ENCODE measurements around the gene KIAA0513. TPM values are rescaled to one million over a fixed set of nuclear protein-coding genes. Genes with fewer than 3 reads are reported as not detected.

Gene KIAA0513
- total and polyA plus RNA-seq, 2 donors (not counting 3 experiments of a cell fraction or from before 2014, with no cell fraction given) = 1.8 to 4.3 TPM

- dilution Hi-C loops (cut with MboI; ENCODE audit: extremely low pct_ligation_motif_present, low sequenced_read_pairs) = no loop called here
- H3K9me3 ChIP-seq (replicated peaks; ENCODE audit: control insufficient read depth, insufficient read depth, low read length) = no peaks in the 10 kb centered on the region
- no peak for FAIRE-seq
- TF ChIP-seq POLR2AphosphoS5 (IDR thresholded peaks at IDR 0.05; ENCODE audit: insufficient read depth, low read depth, low read length) (no peak), CTCF (IDR thresholded peaks at IDR 0.05; ENCODE audit: extremely low read depth in 1 of 2, insufficient read depth in 1 of 2, low read depth in 1 of 2, low read length in 2 of 2) (no peak), GATA2 (IDR thresholded peaks at IDR 0.05; ENCODE audit: insufficient read depth, insufficient read length, low read depth, low read length) (no peak), POLR2A (IDR thresholded peaks at IDR 0.05; ENCODE audit: low read depth, low read length) (no peak), EZH2 (IDR thresholded peaks at IDR 0.05; ENCODE audit: borderline replicate concordance, low read depth, low read length, severe bottlenecking) (no peak), MAX (IDR thresholded peaks at IDR 0.05; ENCODE audit: insufficient read depth, insufficient read length) (no peak)
- no peaks in the 10 kb centered on the region for H4K20me1 ChIP-seq (replicated peaks; ENCODE audit: control insufficient read depth, extremely low read depth, insufficient read depth, low read length)
- no peak overlapping the region for H3K4me3 ChIP-seq (replicated peaks in 1 of 3; ENCODE audit: insufficient read depth in 1 of 3, low read depth in 1 of 3, low read length in 3 of 3)
- CTCF ChIA-PET = interaction anchor here (2.3 kb wide), 1 partner anchor 8 kb away, joined by 15 read pairs; no protein-coding TSS in a partner anchor
- no peak overlapping the region for H3K9ac ChIP-seq (replicated peaks; ENCODE audit: extremely low read depth, insufficient read depth, low read length)
- no peak overlapping the region for H3K4me2 ChIP-seq (ENCODE audit: insufficient read depth, low read length)
- intact Hi-C loops (cut with micrococcal nuclease) = no loop called here
- POLR2A ChIA-PET = no interaction called here
- no TSS peak for BruUV-seq (replicated peaks)
- no peak for DNase-seq (ENCODE audit: low read depth, low spot score)
- H2AFZ ChIP-seq (ENCODE audit: low read depth, low read length) = no peak overlapping the region
- H3K9me1 ChIP-seq (replicated peaks; ENCODE audit: control insufficient read depth, extremely low read depth, insufficient read depth, low read length) = no peaks in the 10 kb centered on the region
- H3K36me3 ChIP-seq (ENCODE audit: control insufficient read depth in 2 of 2, extremely low read depth in 1 of 2, insufficient read depth in 2 of 2, low read length in 2 of 2) = no peaks in the 10 kb centered on the region
- H3K4me1 ChIP-seq (ENCODE audit: control insufficient read depth, extremely low read depth, insufficient read depth, low read length) = no peaks in the 10 kb centered on the region
- no peaks in the 10 kb centered on the region for H3K79me2 ChIP-seq (ENCODE audit: control insufficient read depth, insufficient read depth, low read length)
- H3K27ac ChIP-seq (ENCODE audit: insufficient read depth, low read depth, low read length) = no peak overlapping the region
- H3K27me3 ChIP-seq (ENCODE audit: control insufficient read depth in 2 of 2, insufficient read depth in 2 of 2, low read length in 2 of 2) = no peaks in the 10 kb centered on the region
Measured at GRCh38 chr16:85047867-85048455, 20.4 kb downstream of the KIAA0513 start.

Measured in endothelial cell of umbilical vein (primary cell).